K562 (cell line): ENCODE results near the gene TMEM266. TPM values are rescaled to one million over a fixed set of nuclear protein-coding genes. Genes with fewer than 3 reads are reported as not detected.

Source experiments
- CBFB ChIP-seq: sonication (generic); formaldehyde crosslinking; IDR thresholded peaks from 2 replicates; pipeline ENCODE4 v1.4.0; 2020; ENCODE audit warnings: mild to moderate bottlenecking, missing genetic modification reagents
- KAT7 ChIP-seq: sonication (generic); formaldehyde crosslinking; IDR thresholded peaks from 2 replicates; pipeline ENCODE4 v1.8.0; 2022; ENCODE audit warnings: missing genetic modification reagents, mild to moderate bottlenecking, borderline replicate concordance
- SMARCB1 ChIP-seq: IDR thresholded peaks from 2 replicates; pipeline ENCODE4 v1.6.1; 2011; ENCODE audit warnings: improper control_type of control experiment, low read depth; ENCODE audit not compliant: insufficient read length
- ZNF830 ChIP-seq: fragments of 250-450 bp; sonication (Bioruptor Pico); IDR thresholded peaks from 2 replicates; pipeline ENCODE4 v1.5.0; 2021; ENCODE audit warnings: mild to moderate bottlenecking
- polyA plus RNA-seq, 8 experiments: library from polyadenylated mRNA; depleted of rRNA in 4 of 8; stranded (reverse) in 5 of 8; unstranded in 3 of 8; fragments of >200 nt; fragmentation: Nextera tagmentation in 2 of 8; fragmentation: Illumina TruSeq in 1 of 8; extraction: Ambion mirVana in 2 of 8; extraction: Trizol in 1 of 8; gene quantifications; 2 replicates each; pipeline versions ENCODE4 v1.2.1 to v1.2.3, GENCODE V29; 2011 to 2014; ENCODE audit warnings: inconsistent platforms in 1 of 8, missing spikeins in 1 of 8
- total RNA-seq, 7 experiments: library from RNA; depleted of rRNA in 6 of 7; stranded (reverse); fragments of >200 nt in 6 of 7; fragmentation: Illumina TruSeq in 2 of 7; extraction: Trizol in 2 of 7; gene quantifications; 2 replicates each; pipeline versions ENCODE4 v1.2.1 to v1.2.3, GENCODE V29; 2011 to 2021; ENCODE audit warnings: low replicate concordance in 1 of 7
- TF ChIP-seq, protein P1 (sequence below): fragments of 250-450 bp; sonication (Bioruptor Pico); IDR thresholded peaks from 2 replicates; pipeline ENCODE4 v1.5.0; 2020; ENCODE audit warnings: mild to moderate bottlenecking, borderline replicate concordance
- TF ChIP-seq, protein P2 (sequence below), 3 experiments: IDR thresholded peaks in 2 of 3; conservative IDR thresholded peaks in 1 of 3; 2 replicates each; pipeline ENCODE4 v1.5.1; 2011 to 2012; ENCODE audit warnings: low read length in 3 of 3, mild to moderate bottlenecking in 3 of 3, control low read depth in 2 of 3, improper control_type of control experiment in 1 of 3, inconsistent platforms in 1 of 3, low read depth in 1 of 3, mixed read lengths in 1 of 3, moderate library complexity in 1 of 3; ENCODE audit not compliant: insufficient read depth in 2 of 3
- TF ChIP-seq, protein P3 (sequence below): fragments of 250-450 bp; sonication (Bioruptor Pico); IDR thresholded peaks from 2 replicates; pipeline ENCODE4 v1.5.0; 2021; ENCODE audit warnings: mild to moderate bottlenecking, borderline replicate concordance

TMEM266 gene
- total and polyA plus RNA-seq, 9 of the 15 experiments (the other 6 are each of a cell fraction or from before 2014, with no cell fraction given) = not detected

DNA sequence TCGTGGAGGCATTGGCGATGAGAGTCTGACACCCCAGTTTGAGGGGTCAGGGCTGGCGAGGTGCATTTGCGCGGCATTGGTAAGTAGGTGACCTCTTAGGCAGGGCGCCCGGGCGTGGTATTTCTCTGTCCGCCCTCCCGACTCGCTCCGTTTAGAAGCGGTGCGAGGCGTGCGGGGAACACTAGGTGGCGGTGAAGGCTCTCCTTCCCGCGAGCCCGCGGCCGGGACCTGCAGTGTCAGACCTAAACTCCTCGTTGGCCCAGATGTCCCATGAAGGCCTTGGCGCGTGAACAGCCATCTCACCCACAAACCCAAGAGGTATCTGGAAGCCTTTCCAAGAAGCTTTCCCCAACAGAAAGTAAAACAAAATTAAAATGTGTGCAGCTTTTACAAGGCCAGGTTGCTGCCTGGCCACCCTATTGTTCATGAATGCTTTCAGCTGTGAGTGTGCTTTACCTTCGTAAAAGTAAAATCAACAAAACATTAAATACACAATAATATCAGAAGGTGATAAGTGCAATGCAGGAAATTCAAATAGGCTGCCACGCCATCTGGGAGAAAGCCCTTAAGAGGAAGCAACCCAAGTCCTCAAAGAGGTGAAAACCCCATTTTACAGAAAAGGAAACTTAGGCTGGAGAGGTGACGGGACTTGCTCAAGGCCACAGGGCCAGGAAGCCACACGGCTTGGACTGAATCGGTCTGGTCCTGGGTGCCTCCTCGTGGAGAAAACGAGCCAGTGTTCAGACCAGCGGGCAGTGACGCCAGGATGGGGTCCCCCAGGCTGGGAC is 131.2 kb downstream of the TMEM266 start (continued):
- TF ChIP-seq CBFB = no peak
- no peak for TF ChIP-seq SMARCB1
- TF ChIP-seq, protein P1, sequence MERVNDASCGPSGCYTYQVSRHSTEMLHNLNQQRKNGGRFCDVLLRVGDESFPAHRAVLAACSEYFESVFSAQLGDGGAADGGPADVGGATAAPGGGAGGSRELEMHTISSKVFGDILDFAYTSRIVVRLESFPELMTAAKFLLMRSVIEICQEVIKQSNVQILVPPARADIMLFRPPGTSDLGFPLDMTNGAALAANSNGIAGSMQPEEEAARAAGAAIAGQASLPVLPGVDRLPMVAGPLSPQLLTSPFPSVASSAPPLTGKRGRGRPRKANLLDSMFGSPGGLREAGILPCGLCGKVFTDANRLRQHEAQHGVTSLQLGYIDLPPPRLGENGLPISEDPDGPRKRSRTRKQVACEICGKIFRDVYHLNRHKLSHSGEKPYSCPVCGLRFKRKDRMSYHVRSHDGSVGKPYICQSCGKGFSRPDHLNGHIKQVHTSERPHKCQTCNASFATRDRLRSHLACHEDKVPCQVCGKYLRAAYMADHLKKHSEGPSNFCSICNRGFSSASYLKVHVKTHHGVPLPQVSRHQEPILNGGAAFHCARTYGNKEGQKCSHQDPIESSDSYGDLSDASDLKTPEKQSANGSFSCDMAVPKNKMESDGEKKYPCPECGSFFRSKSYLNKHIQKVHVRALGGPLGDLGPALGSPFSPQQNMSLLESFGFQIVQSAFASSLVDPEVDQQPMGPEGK = no peak
- TF ChIP-seq KAT7 (CRISPR knock-in tag) = no peak
- TF ChIP-seq, protein P2, sequence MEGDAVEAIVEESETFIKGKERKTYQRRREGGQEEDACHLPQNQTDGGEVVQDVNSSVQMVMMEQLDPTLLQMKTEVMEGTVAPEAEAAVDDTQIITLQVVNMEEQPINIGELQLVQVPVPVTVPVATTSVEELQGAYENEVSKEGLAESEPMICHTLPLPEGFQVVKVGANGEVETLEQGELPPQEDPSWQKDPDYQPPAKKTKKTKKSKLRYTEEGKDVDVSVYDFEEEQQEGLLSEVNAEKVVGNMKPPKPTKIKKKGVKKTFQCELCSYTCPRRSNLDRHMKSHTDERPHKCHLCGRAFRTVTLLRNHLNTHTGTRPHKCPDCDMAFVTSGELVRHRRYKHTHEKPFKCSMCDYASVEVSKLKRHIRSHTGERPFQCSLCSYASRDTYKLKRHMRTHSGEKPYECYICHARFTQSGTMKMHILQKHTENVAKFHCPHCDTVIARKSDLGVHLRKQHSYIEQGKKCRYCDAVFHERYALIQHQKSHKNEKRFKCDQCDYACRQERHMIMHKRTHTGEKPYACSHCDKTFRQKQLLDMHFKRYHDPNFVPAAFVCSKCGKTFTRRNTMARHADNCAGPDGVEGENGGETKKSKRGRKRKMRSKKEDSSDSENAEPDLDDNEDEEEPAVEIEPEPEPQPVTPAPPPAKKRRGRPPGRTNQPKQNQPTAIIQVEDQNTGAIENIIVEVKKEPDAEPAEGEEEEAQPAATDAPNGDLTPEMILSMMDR (IDR thresholded peaks at IDR 0.05 in 2 of 3, conservative IDR thresholded peaks at IDR 0.05 in 1 of 3; ENCODE audit: insufficient read depth in 2 of 3, low read depth in 1 of 3, low read length in 3 of 3) = peak; percentile 88 to 92 (median 91)
- TF ChIP-seq, protein P3, sequence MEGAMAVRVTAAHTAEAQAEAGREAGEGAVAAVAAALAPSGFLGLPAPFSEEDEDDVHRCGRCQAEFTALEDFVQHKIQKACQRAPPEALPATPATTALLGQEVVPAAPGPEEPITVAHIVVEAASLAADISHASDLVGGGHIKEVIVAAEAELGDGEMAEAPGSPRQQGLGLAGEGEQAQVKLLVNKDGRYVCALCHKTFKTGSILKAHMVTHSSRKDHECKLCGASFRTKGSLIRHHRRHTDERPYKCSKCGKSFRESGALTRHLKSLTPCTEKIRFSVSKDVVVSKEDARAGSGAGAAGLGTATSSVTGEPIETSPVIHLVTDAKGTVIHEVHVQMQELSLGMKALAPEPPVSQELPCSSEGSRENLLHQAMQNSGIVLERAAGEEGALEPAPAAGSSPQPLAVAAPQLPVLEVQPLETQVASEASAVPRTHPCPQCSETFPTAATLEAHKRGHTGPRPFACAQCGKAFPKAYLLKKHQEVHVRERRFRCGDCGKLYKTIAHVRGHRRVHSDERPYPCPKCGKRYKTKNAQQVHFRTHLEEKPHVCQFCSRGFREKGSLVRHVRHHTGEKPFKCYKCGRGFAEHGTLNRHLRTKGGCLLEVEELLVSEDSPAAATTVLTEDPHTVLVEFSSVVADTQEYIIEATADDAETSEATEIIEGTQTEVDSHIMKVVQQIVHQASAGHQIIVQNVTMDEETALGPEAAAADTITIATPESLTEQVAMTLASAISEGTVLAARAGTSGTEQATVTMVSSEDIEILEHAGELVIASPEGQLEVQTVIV (CRISPR knock-in tag) = no peak
- no peak for TF ChIP-seq ZNF830 (CRISPR knock-in tag)
